NB4 (cell line): Measurements from ENCODE around the gene TP53.

Experiments
- DNase-seq: peaks from one replicate; pipeline ENCODE4 v3.0.0; 2010; ENCODE audit warnings: low read depth
- H3K4me3 ChIP-seq: one replicate; pipeline ENCODE4 v1.5.1; 2011; ENCODE audit warnings: mild to moderate bottlenecking, low read depth, low read length, moderate library complexity
- CTCF ChIP-seq: IDR thresholded peaks from one replicate; pipeline ENCODE4 v1.5.1; 2012; ENCODE audit warnings: low read depth, low read length
- MAX ChIP-seq: IDR thresholded peaks from 2 replicates; pipeline ENCODE4 v1.6.1; 2011; ENCODE audit warnings: low read depth, low read length
- MYC ChIP-seq: IDR thresholded peaks from 2 replicates; pipeline ENCODE4 v1.6.1; 2011; ENCODE audit warnings: low read depth, low read length
- POLR2A ChIP-seq: IDR thresholded peaks from 2 replicates; pipeline ENCODE4 v1.6.1; 2011; ENCODE audit warnings: mild to moderate bottlenecking; ENCODE audit not compliant: insufficient read length; ENCODE audit errors: extremely low read depth

Gene TP53

GRCh38 chr17:7704601-7705268 is 17.4 kb upstream of the TP53 start, which contains the start of gene EFNB3:
Gene EFNB3, plus strand, starts transcription at chr17:7705202. Its CDS starts 397 bp downstream, at chr17:7705599.
- H3K4me3 ChIP-seq, result no peak within 1 kb of the TSS
- no peak for DNase-seq
- no peak for TF ChIP-seq CTCF
- TF ChIP-seq POLR2A, result no peak
- no peak for TF ChIP-seq MYC
- no peak for TF ChIP-seq MAX

GRCh38 chr17:7703584-7704479 is 16.5 kb upstream of the TP53 start:
- no peak for TF ChIP-seq CTCF
- no peak for TF ChIP-seq MYC
- no peak for TF ChIP-seq MAX
- no peak for TF ChIP-seq POLR2A
- no peak overlapping the region for H3K4me3 ChIP-seq
- no peak for DNase-seq

- TF ChIP-seq MAX, result no peak
- no peak for TF ChIP-seq MYC
- no peak for TF ChIP-seq POLR2A
- no peak for TF ChIP-seq CTCF
- no peak overlapping the region for H3K4me3 ChIP-seq
- no peak for DNase-seq
These were observed 15.5 kb upstream of the TP53 start for GRCh38 chr17:7702776-7703175.

- no peak for DNase-seq
- H3K4me3 ChIP-seq, result no peak overlapping the region
- TF ChIP-seq MYC (no peak), POLR2A (no peak), CTCF (no peak), MAX (no peak)
These were observed 14.4 kb upstream of the TP53 start for GRCh38 chr17:7701681-7702080.

- no peak for DNase-seq
- TF ChIP-seq POLR2A (no peak), MYC (no peak), MAX (no peak), CTCF (no peak)
- no peak overlapping the region for H3K4me3 ChIP-seq
These were observed 13.2 kb upstream of the TP53 start for GRCh38 chr17:7700510-7700909.
